Measurements from ENCODE around the gene SCN2A.

The SCN2A gene

GRCh38 chr2:165427686-165428085 lies 188.5 kb downstream of the SCN2A start:
- in situ Hi-C loops (cut with HindIII; ENCODE audit: low sequenced_read_pairs), result no loop called here
- H3K4me3 ChIP-seq (ENCODE audit: low read depth, low read length), result no peak overlapping the region
- no peak for DNase-seq (ENCODE audit: low read depth)
- TF ChIP-seq, protein P1, sequence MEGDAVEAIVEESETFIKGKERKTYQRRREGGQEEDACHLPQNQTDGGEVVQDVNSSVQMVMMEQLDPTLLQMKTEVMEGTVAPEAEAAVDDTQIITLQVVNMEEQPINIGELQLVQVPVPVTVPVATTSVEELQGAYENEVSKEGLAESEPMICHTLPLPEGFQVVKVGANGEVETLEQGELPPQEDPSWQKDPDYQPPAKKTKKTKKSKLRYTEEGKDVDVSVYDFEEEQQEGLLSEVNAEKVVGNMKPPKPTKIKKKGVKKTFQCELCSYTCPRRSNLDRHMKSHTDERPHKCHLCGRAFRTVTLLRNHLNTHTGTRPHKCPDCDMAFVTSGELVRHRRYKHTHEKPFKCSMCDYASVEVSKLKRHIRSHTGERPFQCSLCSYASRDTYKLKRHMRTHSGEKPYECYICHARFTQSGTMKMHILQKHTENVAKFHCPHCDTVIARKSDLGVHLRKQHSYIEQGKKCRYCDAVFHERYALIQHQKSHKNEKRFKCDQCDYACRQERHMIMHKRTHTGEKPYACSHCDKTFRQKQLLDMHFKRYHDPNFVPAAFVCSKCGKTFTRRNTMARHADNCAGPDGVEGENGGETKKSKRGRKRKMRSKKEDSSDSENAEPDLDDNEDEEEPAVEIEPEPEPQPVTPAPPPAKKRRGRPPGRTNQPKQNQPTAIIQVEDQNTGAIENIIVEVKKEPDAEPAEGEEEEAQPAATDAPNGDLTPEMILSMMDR (IDR thresholded peaks at IDR 0.05; ENCODE audit: low read depth, low read length, missing control alignments), result no peak

- DNase-seq (ENCODE audit: low read depth), result no peak
- in situ Hi-C loops (cut with HindIII; ENCODE audit: low sequenced_read_pairs), result no loop called here
- no peak overlapping the region for H3K4me3 ChIP-seq (ENCODE audit: low read depth, low read length)
- TF ChIP-seq, protein P1 (IDR thresholded peaks at IDR 0.05; ENCODE audit: low read depth, low read length, missing control alignments), result no peak
These were observed 189.7 kb downstream of the SCN2A start for GRCh38 chr2:165428926-165429325.

DNA sequence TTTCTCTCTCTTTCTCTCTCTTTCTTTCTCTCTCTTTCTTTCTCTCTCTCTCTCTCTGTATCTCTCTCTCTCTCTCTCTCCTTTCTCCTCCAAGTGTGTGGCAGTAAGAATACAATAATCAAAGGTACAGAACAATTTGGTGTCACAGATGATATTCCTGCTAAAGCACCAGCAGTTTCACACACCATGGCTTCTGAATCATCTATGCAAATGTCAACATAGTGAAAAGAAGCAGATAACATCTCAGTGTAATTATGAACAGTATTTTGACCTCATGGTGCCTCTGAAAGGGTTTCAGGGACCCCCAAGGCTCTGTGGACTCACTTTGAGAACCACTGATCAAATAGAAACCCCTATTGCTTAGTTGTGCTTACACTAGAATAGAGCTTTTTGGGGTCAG lies 191.8 kb downstream of the SCN2A start:
- in situ Hi-C loops (cut with HindIII; ENCODE audit: low sequenced_read_pairs), result no loop called here
- TF ChIP-seq, protein P1 (IDR thresholded peaks at IDR 0.05; ENCODE audit: low read depth, low read length, missing control alignments), result no peak
- no peak overlapping the region for H3K4me3 ChIP-seq (ENCODE audit: low read depth, low read length)
- DNase-seq (ENCODE audit: low read depth), result no peak

DNA sequence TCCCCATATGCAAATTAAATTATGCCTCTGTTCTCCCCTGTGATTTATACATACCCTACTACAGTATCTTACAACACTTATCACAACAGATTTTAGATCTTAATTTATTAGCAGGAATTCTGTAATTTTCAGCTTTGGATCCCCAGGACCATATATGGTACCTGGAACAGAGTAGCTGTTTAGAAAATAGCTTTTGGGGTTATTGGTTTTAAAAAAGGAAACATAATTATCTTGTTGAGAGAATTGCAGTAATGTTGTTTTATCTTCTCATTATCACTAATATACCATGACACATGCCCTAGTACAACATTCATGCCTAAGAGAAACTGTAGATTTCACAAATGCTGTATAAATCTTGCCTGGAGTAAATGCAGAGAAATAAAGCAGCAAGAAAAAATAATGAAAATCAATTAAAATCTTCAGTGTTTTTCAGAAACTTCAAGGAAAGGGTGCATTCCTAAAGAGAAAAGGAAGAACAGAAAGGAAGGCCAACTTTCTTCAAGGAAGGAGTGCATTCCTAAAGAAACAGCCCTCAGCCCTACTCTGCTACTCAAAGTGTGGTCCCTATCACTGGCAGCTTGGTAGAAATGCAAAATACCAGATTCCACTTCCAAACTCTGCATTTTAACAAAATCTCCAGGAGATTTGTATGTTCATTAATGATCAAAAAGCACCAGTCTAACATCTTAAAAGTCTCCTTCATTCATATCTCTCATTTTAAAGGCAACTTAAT lies 193.2 kb downstream of the SCN2A start:
- DNase-seq (ENCODE audit: low read depth), result no peak
- no peak overlapping the region for H3K4me3 ChIP-seq (ENCODE audit: low read depth, low read length)
- TF ChIP-seq, protein P1 (IDR thresholded peaks at IDR 0.05; ENCODE audit: low read depth, low read length, missing control alignments), result no peak
- in situ Hi-C loops (cut with HindIII; ENCODE audit: low sequenced_read_pairs), result no loop called here

DNA sequence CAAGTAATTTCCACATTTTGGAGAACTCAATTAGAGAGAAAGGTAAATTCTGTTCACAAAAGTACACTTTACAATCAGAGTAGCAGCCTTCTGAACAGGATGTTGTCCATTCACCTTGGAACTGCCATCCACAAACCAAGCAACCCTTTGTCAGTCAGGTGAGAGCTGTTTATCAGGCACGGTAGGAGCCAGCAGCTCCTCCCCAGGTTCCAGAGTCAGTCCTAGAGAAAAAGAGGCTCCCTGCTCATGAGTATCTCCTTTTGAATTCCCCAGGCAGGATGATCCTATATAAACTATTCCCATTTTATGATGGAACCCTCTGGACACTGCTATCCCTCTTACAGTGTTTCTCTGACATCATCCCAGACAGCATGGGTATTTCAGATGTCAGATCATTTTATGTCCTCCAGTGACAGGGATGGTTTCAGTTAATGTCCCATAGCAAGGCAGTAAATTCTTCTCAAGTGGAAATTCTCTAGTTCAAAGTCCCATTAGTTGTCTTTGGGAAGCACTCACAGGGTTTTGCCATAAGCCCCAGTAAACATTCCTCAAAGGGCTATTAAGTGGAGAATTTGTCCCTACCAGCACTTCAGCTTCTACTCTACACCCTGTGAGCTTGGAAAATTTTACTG lies 195.8 kb downstream of the SCN2A start:
- TF ChIP-seq, protein P1 (IDR thresholded peaks at IDR 0.05; ENCODE audit: low read depth, low read length, missing control alignments), result no peak
- in situ Hi-C loops (cut with HindIII; ENCODE audit: low sequenced_read_pairs), result no loop called here

DNA sequence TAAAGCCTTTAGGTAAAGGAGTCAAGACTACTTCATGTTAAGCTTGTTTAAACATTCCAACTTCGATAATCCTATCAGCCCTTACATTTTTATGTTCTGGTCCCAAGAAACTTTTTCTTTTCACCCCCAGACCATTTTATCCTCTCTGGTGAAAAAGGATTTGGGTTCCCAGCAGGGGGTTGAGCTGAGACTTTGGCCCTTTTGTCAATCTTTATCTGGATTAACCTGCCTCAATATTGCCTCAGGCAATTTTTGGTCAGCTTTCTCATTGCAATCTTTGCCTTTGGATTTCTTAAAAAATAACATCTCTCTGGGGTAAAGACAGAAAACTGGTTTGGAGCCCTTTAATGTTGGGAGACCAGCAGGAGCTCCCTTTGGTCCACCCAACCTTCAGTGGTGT lies 196.4 kb downstream of the SCN2A start:
- TF ChIP-seq, protein P1 (IDR thresholded peaks at IDR 0.05; ENCODE audit: low read depth, low read length, missing control alignments), result no peak
- in situ Hi-C loops (cut with HindIII; ENCODE audit: low sequenced_read_pairs), result no loop called here
- DNase-seq (ENCODE audit: low read depth), result no peak
- no peak overlapping the region for H3K4me3 ChIP-seq (ENCODE audit: low read depth, low read length)

More for the DNA sequence above, 195.8 kb downstream of the SCN2A start:
- no peak overlapping the region for H3K4me3 ChIP-seq (ENCODE audit: low read depth, low read length)
- DNase-seq (ENCODE audit: low read depth), result no peak

All from astrocyte of the cerebellum (primary cell).